GM23338 (cell line): ENCODE data around the gene TUBG2. TPM values are rescaled to one million over a fixed set of nuclear protein-coding genes. Genes with fewer than 3 reads are reported as not detected.

Experiments used
- ATAC-seq: fragments of 200-7000 bp; cut with Tn5 transposase; 3 replicates; pipeline ENCODE4 v1.9.1; 2020
- DNase-seq: peaks from one replicate; pipeline ENCODE4 v3.0.0-alpha.2; 2015; ENCODE audit warnings: low spot score
- H2AFZ ChIP-seq: fragments of 200-600 bp; sonication (generic); 2 replicates; pipeline ENCODE4 v1.8.0; 2016; ENCODE audit warnings: antibody characterized with exemption, mild to moderate bottlenecking, moderate library complexity
- H3F3A ChIP-seq: fragments of 200-600 bp; sonication (generic); replicated peaks from 2 replicates; pipeline ENCODE4 v1.8.0; 2017; ENCODE audit warnings: antibody characterized with exemption, mixed run types, low read depth
- H3K27ac ChIP-seq: fragments of 200-600 bp; sonication (generic); 2 replicates; pipeline ENCODE4 v1.6.1; 2016; ENCODE audit warnings: low read depth
- H3K27me3 ChIP-seq: fragments of 200-600 bp; sonication (generic); 2 replicates; pipeline ENCODE4 v1.8.0; 2016; ENCODE audit warnings: mild to moderate bottlenecking, mixed run types, moderate library complexity; ENCODE audit not compliant: insufficient read depth
- H3K36me3 ChIP-seq: fragments of 200-600 bp; sonication (generic); 2 replicates; pipeline ENCODE4 v1.8.0; 2016; ENCODE audit warnings: mild to moderate bottlenecking; ENCODE audit not compliant: insufficient read depth
- H3K4me1 ChIP-seq: fragments of 200-600 bp; sonication (generic); 2 replicates; pipeline ENCODE4 v1.8.0; 2016; ENCODE audit warnings: mild to moderate bottlenecking, moderate library complexity; ENCODE audit not compliant: insufficient read depth
- H3K4me2 ChIP-seq: fragments of 200-600 bp; sonication (generic); 2 replicates; pipeline ENCODE4 v1.7.1; 2017; ENCODE audit warnings: mixed run types
- H3K4me3 ChIP-seq: fragments of 200-600 bp; sonication (generic); 2 replicates; pipeline ENCODE4 v1.6.1; 2016; ENCODE audit warnings: mixed run types
- H3K79me2 ChIP-seq: fragments of 200-600 bp; sonication (generic); replicated peaks from 2 replicates; pipeline ENCODE4 v1.8.0; 2017; ENCODE audit warnings: mild to moderate bottlenecking; ENCODE audit not compliant: insufficient read depth
- H3K9me2 ChIP-seq: fragments of 200-600 bp; sonication (generic); 2 replicates; pipeline ENCODE4 v1.8.0; 2017; ENCODE audit not compliant: insufficient read depth
- H4K20me1 ChIP-seq: fragments of 200-600 bp; sonication (generic); replicated peaks from 2 replicates; pipeline ENCODE4 v1.8.0; 2017; ENCODE audit warnings: mild to moderate bottlenecking; ENCODE audit not compliant: insufficient read depth
- H3K27ac Mint-ChIP-seq: 2 replicates; pipeline ENCODE4 v1.8.0; 2020; ENCODE audit warnings: inconsistent platforms, mild to moderate bottlenecking, moderate library complexity, mixed read lengths
- H3K27me3 Mint-ChIP-seq: 3 replicates; pipeline ENCODE4 v1.8.0; 2022; ENCODE audit warnings: low read depth, mild to moderate bottlenecking, moderate library complexity, mixed read lengths, inconsistent platforms; ENCODE audit not compliant: insufficient read depth, poor library complexity
- H3K36me3 Mint-ChIP-seq: 3 replicates; pipeline ENCODE4 v1.8.0; 2021; ENCODE audit warnings: low read depth, mild to moderate bottlenecking, inconsistent platforms, moderate library complexity, mixed read lengths
- H3K4me1 Mint-ChIP-seq: 3 replicates; pipeline ENCODE4 v1.8.0; 2020; ENCODE audit warnings: mild to moderate bottlenecking, inconsistent platforms, mixed read lengths
- H3K4me3 Mint-ChIP-seq: 3 replicates; pipeline ENCODE4 v1.8.0; 2021; ENCODE audit warnings: moderate library complexity, mild to moderate bottlenecking, inconsistent platforms, mixed read lengths
- H3K9me3 Mint-ChIP-seq: 3 replicates; pipeline ENCODE4 v1.8.0; 2020; ENCODE audit warnings: moderate library complexity, mild to moderate bottlenecking, inconsistent platforms, mixed read lengths
- ETS1 ChIP-seq: IDR thresholded peaks from 2 replicates; pipeline ENCODE4 v1.6.1; 2016; ENCODE audit warnings: antibody characterized with exemption
- REST ChIP-seq: IDR thresholded peaks from one replicate; pipeline ENCODE4 v1.6.1; 2018; ENCODE audit warnings: antibody characterized with exemption; ENCODE audit not compliant: unreplicated experiment
- polyA plus RNA-seq: library from polyadenylated mRNA; unstranded; fragments of >200 nt; fragmentation: Nextera tagmentation; extraction: Ambion mirVana; gene quantifications from 2 replicates; pipeline ENCODE4 v1.2.1, GENCODE V29; 2016
- total RNA-seq: library from RNA; depleted of rRNA; stranded (reverse); fragments of >200 nt; shearing (Covaris generic); gene quantifications from 2 replicates; pipeline ENCODE4 v1.2.3, GENCODE V29; 2014
- TF ChIP-seq, protein P1 (sequence below), 2 experiments: fragments of 200-600 bp in 1 of 2; sonication (generic) in 1 of 2; conservative IDR thresholded peaks; 2 replicates each; pipeline versions ENCODE4 v1.5.1 to v1.6.1; 2016 to 2017; ENCODE audit warnings: antibody characterized with exemption in 2 of 2, low read depth in 2 of 2, mild to moderate bottlenecking in 2 of 2, moderate library complexity in 1 of 2

Gene TUBG2
- total and polyA plus RNA-seq, 2 experiments from 2014 or later = 18.2 to 19.0 TPM

GRCh38 chr17:42669705-42669976 is 10.6 kb downstream of the TUBG2 start (continued):
- no peak for TF ChIP-seq REST

DNA sequence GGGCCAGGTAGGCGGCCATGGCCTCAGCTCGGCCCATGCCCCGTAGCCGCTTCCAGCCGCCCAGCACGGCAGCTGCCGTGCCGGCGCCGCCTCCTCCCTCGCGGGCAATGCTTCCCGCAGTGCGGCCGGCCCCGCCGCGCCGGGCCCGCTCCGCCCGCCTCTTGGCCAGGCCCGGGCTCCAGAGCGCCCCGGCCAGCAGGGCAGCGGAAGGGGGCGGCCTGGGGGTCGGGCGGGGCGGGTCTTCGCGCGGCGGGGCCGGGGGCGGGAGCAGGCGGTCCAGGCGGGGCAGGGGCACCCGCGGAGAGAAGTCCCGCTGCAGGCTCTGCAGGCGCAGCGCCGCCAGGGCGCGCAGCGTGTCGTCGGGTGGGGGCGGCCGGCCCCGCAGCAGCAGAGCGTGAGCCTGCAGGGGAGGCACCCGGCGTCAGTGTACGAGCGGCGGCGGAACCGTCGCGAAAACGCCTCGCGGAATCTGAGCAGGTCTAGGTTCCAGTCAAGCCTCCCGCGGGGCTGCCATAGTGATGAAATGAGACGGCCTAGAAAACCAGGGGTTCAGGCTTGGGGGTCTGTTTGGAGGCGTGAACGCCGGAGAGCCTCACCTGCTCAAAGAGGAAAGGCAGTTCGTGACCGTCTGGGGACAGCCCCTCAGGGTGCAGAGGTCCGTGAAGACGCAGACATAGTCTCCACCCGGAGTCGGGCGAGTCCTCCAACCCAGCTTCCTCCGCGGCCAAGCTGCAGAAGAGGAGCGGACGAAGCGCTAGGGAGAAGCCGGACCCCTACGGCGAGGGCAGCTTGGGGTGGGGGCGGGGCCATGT is 11.1 kb downstream of the TUBG2 start:
- H3K27me3 Mint-ChIP-seq = peaks cover 61% of the 10 kb centered on the region
- Histone ChIP-seq H4K20me1 (0 out of 2 replicates have a peak, but pooled peaks cover 14% of the 10 kb centered on the region), H3K36me3 (no peaks in the 10 kb centered on the region; the same call in 1 of the 2 replicates), H3F3A (peaks cover 34% of the 10 kb centered on the region), H3K9me2 (no peaks in the 10 kb centered on the region), H3K79me2 (no peaks in the 10 kb centered on the region), H2AFZ (peak overlapping the region; percentile 76; the same call in 1 of the 2 replicates), H3K4me1 (peaks cover 33% of the 10 kb centered on the region), H3K4me2 (peak overlapping the region; percentile 96), H3K27ac (no peak overlapping the region), H3K4me3 (peak overlapping the region; percentile 77), H3K27me3 (peaks cover 51% of the 10 kb centered on the region)
- peaks cover 55% of the 10 kb centered on the region for H3K36me3 Mint-ChIP-seq
- ATAC-seq = peak; percentile 7
- DNase-seq = peak; percentile 83
- peak overlapping the region; percentile 67 for H3K4me3 Mint-ChIP-seq
- TF ChIP-seq, protein P1, sequence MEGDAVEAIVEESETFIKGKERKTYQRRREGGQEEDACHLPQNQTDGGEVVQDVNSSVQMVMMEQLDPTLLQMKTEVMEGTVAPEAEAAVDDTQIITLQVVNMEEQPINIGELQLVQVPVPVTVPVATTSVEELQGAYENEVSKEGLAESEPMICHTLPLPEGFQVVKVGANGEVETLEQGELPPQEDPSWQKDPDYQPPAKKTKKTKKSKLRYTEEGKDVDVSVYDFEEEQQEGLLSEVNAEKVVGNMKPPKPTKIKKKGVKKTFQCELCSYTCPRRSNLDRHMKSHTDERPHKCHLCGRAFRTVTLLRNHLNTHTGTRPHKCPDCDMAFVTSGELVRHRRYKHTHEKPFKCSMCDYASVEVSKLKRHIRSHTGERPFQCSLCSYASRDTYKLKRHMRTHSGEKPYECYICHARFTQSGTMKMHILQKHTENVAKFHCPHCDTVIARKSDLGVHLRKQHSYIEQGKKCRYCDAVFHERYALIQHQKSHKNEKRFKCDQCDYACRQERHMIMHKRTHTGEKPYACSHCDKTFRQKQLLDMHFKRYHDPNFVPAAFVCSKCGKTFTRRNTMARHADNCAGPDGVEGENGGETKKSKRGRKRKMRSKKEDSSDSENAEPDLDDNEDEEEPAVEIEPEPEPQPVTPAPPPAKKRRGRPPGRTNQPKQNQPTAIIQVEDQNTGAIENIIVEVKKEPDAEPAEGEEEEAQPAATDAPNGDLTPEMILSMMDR (conservative IDR thresholded peaks at IDR 0.05; ENCODE audit: low read depth in 2 of 2) = peak in 1 of 2 experiments; percentile 16; a peak in 1 of 4 replicates
- TF ChIP-seq ETS1 = no peak
- H3K27ac Mint-ChIP-seq = no peak overlapping the region
- no peaks in the 10 kb centered on the region for H3K9me3 Mint-ChIP-seq
- peaks cover 50% of the 10 kb centered on the region for H3K4me1 Mint-ChIP-seq
